ENCODE results near the gene RHEB.

The RHEB gene

DNA sequence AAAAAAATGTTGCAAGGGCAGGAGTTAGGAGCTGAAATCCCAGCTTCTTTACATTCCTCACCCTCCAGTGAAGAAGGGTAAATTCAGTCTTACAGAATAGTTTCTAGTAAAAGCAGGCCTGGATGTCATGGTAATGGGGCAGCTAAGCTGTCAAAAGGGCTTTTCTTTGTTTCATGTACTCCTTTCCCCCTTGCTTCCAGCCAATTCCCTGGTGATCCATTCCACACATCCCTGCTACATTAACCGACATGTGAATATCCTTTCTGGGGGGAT is 36.0 kb downstream of the RHEB start:
- DNase-seq (ENCODE audit: low read depth, low spot score): no peak
- no peak overlapping the region for H3K4me3 ChIP-seq (ENCODE audit: low read length)

DNA sequence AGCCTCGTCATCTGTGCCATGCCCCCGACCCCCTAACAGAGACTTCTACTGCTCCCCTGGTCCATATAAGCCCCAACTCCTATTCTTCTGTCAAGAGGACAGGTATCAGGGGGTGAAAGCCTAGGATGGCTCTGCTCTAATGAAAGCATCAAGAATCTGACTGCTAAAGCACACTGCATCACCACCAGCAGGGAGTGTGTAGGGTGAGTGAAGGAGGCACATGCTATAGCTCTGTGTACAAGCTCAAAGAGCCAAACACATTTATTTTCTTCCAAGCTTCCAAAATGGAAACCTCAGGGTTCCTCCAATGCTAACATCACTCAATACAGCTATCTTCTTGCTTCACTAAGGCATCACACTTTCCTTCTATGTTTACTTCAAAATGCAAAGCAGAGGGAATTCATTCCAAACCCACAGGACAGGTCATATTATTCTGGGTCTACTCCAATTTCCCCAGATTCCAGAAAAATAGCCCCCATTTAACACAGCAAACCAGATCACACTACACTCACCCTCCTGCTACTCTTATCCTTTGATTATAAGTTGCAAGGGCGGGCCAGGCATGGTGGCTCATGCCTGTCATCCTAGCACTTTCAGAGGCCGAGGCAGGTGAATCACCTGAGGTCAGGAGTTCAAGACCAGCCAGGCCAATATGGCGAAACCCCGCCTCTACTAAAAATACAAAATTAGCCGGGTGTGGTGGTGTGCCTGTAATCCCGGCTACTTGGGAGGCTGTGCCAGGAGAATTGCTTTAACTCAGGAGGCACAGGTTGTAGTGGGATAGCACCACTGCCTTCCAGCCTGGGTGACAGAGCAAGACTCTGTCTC is 36.6 kb downstream of the RHEB start:
- DNase-seq (ENCODE audit: low read depth, low spot score): no peak
- no peak overlapping the region for H3K4me3 ChIP-seq (ENCODE audit: low read length)

DNA sequence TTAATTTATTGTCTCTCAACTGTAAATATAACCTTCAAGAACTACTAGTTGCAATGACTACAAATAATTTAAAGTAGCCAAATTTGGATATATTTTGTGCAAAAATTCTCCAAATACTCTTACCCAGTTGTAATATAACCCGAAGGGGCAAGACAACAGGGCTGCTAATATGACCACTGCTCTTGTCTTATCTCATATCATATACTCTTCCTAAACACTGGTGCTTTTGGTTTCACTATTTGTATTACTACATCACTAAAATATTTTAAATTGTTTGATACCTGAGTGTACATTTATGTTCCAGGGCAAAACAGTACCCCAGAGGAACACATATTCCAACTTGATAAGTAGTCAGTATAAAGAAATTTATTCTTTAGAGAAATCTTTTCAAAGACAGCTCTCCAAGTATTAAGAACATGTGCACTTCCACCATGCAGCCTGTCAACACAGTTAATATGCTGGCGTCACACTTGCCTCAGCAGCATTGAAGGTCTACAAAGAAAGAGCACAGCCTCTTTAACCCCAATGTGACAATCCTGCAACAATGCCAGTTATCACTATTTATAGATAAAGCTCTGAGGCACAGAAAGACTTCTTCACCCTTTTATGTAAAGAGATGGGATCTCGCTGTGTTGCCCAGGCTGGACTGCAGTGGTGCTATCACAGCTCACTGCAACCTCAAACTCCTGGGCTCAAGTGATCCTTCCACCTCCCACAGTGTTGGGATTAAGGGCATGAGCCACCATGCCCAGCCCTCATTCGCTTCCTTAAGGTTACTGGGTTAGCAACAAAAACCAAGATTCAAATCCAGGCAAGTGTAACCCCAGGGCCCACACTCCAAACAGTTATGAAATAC is 37.8 kb downstream of the RHEB start:
- no peak overlapping the region for H3K4me3 ChIP-seq (ENCODE audit: low read length)
- DNase-seq (ENCODE audit: low read depth, low spot score): no peak

DNA sequence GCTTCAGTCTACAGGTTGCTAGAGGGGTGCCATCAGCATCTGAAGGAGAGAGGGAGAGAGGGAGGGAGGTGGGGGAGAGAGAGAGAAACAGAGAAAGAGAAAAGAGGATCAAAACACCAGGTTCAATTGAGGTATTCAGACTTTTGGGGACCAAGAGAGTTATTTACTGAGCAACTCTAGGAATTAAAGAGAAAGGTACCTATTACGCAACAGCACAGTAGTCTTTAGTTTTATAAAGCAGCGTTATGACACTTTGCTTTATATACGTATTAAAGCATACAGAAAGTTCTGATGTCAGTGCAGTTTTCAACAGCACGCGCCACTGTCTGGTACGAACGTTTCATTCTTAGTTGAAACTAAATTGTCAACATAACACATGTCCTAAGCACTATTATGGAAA is 41.8 kb downstream of the RHEB start:
- no peak for DNase-seq (ENCODE audit: low read depth, low spot score)

DNA sequence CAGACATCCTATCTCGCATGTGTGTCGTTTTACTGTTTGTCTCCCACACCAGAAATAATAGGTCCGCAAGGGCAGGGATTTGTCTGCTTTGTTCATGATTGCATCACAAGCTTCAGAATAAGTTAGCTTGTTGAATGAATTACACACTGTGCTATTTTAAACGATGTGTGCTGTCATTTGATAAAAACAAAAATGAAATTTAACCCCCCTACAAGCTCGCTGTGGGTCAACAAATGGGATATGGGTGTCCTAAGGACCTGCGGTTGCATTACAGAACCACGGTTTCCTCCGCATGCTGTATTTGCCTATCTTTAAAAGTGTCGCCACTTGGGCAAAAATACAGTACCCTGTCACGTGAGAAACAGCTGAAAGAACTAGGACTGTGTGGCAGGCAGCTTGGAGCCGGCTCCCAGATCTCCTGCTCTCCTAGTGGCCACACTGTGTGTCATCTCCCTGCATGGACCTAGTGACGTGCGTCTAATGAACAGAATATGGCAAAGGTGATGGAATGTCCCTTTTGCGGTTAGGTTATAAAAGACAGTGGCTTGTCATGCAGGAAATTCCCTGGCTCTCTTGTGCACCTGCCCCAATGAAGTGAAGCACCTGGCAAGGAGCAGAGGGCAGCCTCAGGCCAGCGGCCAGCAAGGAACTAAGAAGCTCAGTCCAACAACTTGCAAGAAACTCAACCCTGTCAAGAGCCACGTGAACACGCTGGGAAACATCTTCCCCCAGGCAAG is 46.9 kb downstream of the RHEB start:
- no peak overlapping the region for H3K4me3 ChIP-seq (ENCODE audit: low read length)
- DNase-seq (ENCODE audit: low read depth, low spot score): no peak

More for the DNA sequence above, 41.8 kb downstream of the RHEB start:
- H3K4me3 ChIP-seq (ENCODE audit: low read length): no peak overlapping the region

DNA sequence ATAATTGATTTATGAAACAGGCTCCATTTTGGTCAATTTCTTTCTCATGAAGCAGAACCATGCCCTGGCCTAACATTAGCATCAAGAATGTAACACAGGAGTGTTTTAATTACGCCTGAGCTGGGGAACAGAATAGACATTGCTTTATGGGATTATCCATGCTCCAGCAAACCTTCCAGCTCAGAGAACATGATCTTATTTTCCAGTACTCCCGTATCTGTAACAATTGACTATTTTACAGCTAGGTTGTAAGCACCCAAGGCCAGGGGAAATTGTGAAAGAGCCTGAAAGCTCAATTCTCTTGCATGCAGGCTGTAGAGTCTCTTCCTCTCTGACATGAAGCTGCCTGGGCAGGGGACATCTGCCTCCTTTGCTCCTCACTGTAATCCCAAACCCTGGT is 49.0 kb downstream of the RHEB start:
- no peak for DNase-seq (ENCODE audit: low read depth, low spot score)
- H3K4me3 ChIP-seq (ENCODE audit: low read length): no peak overlapping the region

DNA sequence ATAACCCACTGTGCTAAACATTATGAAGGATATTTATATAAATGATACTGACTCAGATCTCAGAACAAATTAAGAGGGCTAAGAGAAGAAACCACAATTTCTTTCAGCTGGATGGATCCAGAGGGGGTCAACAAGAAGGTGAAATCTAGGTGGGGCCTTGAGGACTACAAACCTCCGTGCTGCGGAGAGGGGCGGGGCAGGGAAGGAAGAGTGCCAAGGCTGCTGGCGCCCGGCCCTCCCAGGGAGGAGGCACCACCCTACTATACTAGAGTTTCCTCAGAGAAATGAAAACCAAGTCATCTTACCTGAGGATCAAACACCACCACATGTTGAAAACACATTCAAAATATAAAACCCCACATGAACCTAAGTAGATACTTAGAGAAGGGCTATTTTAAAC is 50.4 kb downstream of the RHEB start:
- no peak overlapping the region for H3K4me3 ChIP-seq (ENCODE audit: low read length)
- DNase-seq (ENCODE audit: low read depth, low spot score): no peak

DNA sequence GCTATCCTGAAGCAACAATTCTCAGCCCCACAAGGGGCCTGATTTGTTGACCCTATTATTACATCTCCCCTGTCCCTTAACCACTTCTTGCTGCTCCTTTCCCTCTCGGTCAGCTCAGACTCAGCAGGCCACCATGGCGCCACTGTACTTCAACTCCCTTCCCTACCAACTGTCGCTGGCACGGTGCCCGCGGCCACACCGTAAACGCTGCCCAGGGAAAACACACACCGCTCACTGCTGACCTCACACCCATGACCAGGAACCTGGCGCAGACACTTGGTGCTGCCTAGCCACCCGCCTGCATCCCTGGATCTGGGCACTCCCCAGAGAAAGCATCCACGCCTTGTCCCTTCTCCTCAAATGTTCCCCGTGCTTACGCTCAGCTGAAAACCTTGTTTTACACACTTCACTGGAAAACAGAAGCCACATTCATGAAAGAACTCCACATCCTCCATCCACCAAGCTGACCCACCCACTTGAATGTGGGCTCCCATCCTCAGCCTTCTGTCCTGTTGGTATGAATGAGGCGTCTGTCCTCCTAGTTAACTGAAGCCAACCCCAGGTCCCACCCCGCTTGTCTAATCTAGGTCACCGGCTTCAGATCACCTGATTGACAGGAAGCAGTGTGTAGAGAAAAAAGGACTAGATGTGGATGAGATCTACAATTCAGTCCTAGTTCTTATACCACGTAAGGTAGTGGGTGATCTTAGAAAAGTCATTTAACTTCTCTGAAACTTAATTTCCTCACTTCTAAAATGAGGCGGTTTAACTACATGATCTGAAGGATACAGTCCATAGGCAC is 51.3 kb downstream of the RHEB start:
- no peak for DNase-seq (ENCODE audit: low read depth, low spot score)

DNA sequence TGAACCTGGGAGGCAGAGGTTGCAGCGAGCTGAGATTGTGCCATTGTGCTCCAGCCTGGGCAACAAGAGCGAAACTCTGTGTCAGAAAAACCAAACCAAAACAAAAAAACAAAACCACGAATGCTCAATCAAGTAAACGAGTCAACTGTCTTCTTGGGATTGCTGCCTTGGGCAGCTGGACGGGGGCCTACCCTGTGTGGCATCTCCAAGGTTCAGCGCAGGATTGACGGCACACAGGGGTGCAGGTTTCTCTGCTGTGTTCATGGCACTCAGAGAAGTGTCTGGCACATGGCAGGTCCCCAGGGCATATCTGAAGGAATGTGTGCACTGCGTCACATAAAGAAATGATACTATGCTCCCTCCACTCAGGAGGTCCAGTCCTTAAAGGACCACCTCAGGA is 54.5 kb downstream of the RHEB start:
- no peak for DNase-seq (ENCODE audit: low read depth, low spot score)
- no peak overlapping the region for H3K4me3 ChIP-seq (ENCODE audit: low read length)

More for the DNA sequence above, 51.3 kb downstream of the RHEB start:
- no peak overlapping the region for H3K4me3 ChIP-seq (ENCODE audit: low read length)

DNA sequence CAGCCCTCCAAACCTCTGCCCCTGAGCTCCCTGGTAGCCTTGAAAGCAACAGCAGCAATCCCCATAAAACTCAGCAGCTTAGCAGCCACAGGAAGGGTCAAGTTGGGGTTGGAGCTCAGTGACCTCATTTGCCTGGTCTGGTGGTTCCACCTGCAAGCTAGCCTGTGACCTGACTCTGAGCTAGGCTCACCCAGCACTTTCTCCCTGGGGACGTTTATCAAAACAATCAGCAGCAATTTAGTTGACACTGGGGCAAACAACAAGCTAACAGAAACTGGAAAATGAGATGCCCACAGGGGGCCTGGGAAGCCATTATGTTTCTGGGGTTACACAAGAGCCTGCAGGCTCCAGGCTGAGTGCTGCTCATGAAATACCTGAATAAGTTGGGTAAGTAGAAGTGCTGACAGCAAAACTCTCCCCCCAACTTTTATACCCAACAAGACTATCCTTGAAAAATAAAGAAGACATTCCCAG is 57.4 kb downstream of the RHEB start:
- H3K4me3 ChIP-seq (ENCODE audit: low read length): no peak overlapping the region
- DNase-seq (ENCODE audit: low read depth, low spot score): no peak

DNA sequence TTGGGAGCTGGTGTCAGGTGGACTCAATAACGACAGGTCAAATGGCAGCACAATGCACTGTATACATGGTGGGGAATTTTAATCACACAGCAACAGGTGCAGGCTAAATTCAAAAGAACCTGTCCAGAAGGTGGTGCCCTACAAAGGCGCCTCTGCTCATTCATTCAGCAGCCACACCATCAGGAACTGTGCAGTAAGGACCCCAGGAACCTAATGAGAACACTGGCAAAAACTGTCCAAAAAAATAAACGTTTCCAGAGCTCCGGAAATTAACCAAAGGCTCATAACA is 57.8 kb downstream of the RHEB start:
- H3K4me3 ChIP-seq (ENCODE audit: low read length): no peak overlapping the region
- no peak for DNase-seq (ENCODE audit: low read depth, low spot score)

DNA sequence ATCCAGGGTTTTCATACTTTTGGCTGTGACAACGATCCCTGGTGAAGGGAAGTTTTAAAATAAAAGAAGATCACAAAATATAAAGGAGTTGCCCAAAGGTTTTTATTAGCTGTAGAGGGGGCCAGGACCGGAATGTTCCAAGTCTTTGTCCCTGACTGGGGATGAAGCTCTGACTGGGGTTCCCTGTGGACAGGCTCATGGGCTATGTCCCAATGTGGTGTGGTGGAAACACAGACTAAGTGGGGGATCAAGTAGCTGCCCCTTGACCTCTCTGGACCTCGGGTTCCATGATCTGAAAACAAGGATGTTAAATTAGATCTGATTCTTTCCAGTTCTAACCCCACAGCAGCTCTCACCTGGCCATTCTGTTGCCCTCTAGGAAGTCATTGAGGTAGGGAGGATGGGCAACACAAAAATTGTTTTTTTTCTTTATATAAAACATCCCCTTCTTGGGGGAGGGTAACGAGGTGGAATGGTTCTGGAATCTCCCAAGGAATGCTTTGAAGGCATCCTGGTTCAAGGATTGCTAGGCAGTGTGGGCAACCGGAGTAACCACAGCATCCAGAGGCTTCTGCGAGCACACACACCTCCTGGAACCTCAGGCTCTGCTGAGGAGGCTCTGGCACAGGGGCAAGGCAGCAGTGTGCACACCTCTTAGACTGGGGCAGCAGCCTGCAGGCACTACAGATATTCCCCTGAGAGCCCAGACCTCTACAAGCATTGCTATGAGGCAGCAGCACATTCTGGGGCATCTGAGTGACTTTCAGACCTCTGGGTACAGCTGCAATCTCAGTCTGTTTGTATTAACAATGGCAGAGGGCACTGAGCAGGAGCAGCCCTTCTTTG is 58.4 kb downstream of the RHEB start:
- no peak overlapping the region for H3K4me3 ChIP-seq (ENCODE audit: low read length)
- no peak for DNase-seq (ENCODE audit: low read depth, low spot score)

DNA sequence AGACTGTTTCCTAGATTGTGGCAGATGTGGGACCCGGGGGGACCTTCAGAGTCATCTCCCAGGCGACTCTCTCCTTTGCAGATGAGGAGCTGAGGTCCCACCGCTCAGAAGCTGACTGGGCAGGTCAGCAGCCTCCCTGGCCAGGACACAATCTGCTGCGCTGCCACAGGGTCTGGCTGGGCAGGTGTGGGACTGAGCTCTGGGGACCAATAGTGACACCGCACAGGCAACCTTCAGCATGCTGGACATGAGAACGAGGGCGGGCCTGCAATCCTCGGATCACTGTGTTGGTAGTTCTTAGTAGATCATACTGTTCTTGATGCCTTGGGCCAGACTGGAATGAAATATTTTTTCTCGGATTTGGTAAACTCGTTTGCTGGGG is 59.2 kb downstream of the RHEB start:
- no peak for DNase-seq (ENCODE audit: low read depth, low spot score)
- H3K4me3 ChIP-seq (ENCODE audit: low read length): no peak overlapping the region

DNA sequence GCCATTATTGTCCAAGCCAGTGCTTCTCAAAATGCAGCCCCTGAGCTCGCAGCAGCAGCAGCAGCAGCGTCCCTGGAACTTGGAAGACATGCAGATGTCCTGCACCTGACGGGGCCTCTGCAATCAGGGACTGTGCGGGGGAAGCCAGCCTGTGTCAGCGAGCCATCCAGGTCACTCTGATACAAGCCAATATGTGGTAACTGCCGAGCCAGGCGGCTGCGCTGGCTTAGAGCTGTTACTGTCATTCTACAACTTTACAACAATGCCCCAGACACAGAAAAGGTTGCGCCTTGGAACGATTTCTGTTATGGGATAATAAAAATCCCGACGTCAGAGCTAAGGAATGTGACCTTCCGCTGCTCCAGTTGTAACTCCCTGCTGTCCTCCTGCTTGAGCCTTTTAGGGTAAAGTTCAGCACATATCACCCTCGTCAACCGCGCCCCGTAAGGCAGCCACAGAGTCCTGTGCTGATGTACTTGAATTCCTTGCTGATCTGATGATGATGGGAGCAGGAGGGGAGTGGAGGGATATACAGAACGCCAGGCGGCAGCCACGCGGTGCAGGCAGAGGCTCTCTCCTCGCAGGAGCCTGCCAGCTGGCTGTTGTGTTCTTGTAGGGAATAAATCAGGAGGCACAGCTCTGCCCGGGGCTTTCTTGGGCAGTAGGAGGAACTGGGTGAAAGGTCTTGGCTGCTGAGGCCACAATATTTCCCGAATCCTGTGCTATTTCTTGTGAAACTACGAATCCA is 59.8 kb downstream of the RHEB start:
- no peak for DNase-seq (ENCODE audit: low read depth, low spot score)
- no peak overlapping the region for H3K4me3 ChIP-seq (ENCODE audit: low read length)

DNA sequence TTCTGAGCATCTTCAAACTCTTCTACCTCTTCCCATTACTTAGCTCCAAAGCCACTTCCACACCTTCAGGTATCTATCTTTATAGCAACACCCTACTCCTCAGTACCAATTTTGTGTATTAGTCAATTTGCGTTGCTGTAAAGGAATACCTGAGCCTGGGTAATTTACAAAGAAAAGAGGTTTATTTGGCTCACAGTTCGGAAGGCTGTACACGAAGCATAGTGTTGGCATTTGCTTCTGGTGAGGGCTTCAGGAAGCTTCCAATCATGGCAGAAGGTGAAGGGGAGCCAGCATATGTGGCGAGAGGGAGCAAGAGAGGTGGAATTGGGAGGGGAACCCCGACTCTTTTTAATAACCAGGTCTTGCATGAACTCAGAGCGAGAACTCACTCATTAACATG is 62.2 kb downstream of the RHEB start:
- H3K4me3 ChIP-seq (ENCODE audit: low read length): no peak overlapping the region

DNA sequence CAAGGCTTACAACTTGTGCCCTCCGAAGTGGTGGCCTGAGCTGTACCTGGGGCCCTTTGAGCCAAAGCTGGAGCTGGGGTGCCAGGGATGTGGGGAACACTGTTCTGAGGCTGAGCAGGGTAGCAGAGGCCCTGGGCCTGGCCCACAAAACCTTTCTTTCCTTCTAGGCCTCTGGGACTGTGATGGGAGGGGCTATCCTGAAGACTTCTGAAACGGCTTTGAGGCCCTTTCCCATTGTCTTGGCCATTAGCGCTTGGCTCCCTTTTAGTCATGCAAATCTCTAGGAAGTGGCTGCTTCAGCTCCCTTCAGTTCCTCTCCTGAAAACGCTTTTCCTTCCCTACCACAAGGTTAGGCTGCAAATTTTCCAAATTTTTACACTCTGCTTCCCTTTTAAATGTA is 62.9 kb downstream of the RHEB start:
- no peak for DNase-seq (ENCODE audit: low read depth, low spot score)
- no peak overlapping the region for H3K4me3 ChIP-seq (ENCODE audit: low read length)

More for the DNA sequence above, 62.2 kb downstream of the RHEB start:
- DNase-seq (ENCODE audit: low read depth, low spot score): no peak

DNA sequence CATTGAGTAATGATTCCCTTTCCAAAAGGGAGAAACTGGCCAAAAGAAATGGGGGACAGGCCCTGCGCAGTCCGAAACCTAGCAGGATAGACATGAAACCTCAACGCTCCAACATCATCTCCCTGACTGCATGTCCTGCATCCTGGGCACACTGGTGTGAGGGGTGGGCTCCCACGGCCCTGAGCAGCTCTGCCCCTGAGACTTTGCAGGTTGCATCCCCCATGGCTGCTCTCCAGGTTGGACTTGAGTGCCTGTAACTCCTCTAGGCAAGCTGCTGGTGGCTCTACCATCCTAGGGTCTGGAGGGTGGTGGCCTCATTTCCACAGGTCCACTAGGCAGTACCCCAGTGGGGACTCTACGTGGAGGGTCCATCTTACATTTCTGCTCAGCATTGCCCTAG is 63.4 kb downstream of the RHEB start:
- DNase-seq (ENCODE audit: low read depth, low spot score): no peak
- H3K4me3 ChIP-seq (ENCODE audit: low read length): no peak overlapping the region

DNA sequence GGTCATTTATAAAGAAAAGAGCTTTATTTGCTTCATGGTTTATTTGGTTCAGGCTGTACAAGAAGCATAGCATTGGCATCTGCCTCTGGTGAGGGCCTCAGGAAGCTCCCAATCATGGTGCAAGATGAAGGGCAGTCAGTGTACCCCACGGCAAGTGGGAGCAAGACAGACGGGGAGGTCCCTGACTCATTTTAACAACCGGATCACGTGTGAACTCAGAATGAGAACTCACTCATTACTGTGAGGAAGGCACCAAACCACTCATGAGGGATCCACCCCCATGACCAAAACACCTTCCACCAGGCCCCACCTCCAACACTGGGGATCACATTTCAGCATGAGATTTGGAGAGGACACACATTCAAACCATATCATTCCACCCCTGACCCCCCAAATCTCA is 64.0 kb downstream of the RHEB start:
- DNase-seq (ENCODE audit: low read depth, low spot score): no peak
- no peak overlapping the region for H3K4me3 ChIP-seq (ENCODE audit: low read length)
